ENCODE results near the gene PRR3.

Gene PRR3

GRCh38 chr6:30542404-30542725, 14.7 kb upstream of the PRR3 start:
- TF ChIP-seq CTCF (IDR thresholded peaks at IDR 0.05) = no peak

- TF ChIP-seq CTCF (IDR thresholded peaks at IDR 0.05) = no peak
Observed at GRCh38 chr6:30542915-30543314, 14.2 kb upstream of the PRR3 start.

- no peak for TF ChIP-seq CTCF (IDR thresholded peaks at IDR 0.05)
Observed at GRCh38 chr6:30543821-30544220, 13.3 kb upstream of the PRR3 start.

- TF ChIP-seq CTCF (IDR thresholded peaks at IDR 0.05) = peak; percentile 69
Observed at GRCh38 chr6:30544666-30545272, 12.3 kb upstream of the PRR3 start.

- no peak for TF ChIP-seq CTCF (IDR thresholded peaks at IDR 0.05)
Observed at GRCh38 chr6:30547454-30547853, 9.6 kb upstream of the PRR3 start.

- TF ChIP-seq CTCF (IDR thresholded peaks at IDR 0.05) = no peak
Observed at GRCh38 chr6:30548375-30548774, 8.7 kb upstream of the PRR3 start.

- no peak for TF ChIP-seq CTCF (IDR thresholded peaks at IDR 0.05)
Observed at GRCh38 chr6:30554404-30554803, 2.7 kb upstream of the PRR3 start.

Measured in LNCAP (cell line).